Lower lobe of right lung (tissue), 2 donors: ENCODE data around the gene CDCA5. TPM values are rescaled to one million over a fixed set of nuclear protein-coding genes. Genes with fewer than 3 reads are reported as not detected.

Source experiments
- ATAC-seq, 2 donors: fragments of 200-7000 bp; cut with Tn5 transposase; one replicate each; pipeline ENCODE4 v1.9.1; 2020 to 2022; ENCODE audit warnings: mild to moderate bottlenecking in 2 of 2, moderate library complexity in 2 of 2
- DNase-seq: peaks from one replicate; pipeline ENCODE4 v3.0.0-alpha.2; 2020
- H3K27ac ChIP-seq: fragments of 200-600 bp; one replicate; pipeline ENCODE4 v1.8.0; 2022
- H3K27me3 ChIP-seq: fragments of 200-600 bp; one replicate; pipeline ENCODE4 v1.8.0; 2022; ENCODE audit warnings: low read depth
- H3K36me3 ChIP-seq: fragments of 200-600 bp; one replicate; pipeline ENCODE4 v1.8.0; 2022; ENCODE audit warnings: mild to moderate bottlenecking
- H3K4me1 ChIP-seq: fragments of 200-600 bp; one replicate; pipeline ENCODE4 v1.8.0; 2022
- H3K4me3 ChIP-seq: fragments of 200-600 bp; one replicate; pipeline ENCODE4 v1.8.0; 2022; ENCODE audit warnings: mild to moderate bottlenecking
- H3K9me3 ChIP-seq: fragments of 200-600 bp; one replicate; pipeline ENCODE4 v1.8.0; 2022
- intact Hi-C: fragments of 100-400 bp; cut with DNase I; formaldehyde crosslinking; loops from one replicate; pipeline ENCODE4 v1.11.0; 2022
- total RNA-seq: library from RNA; stranded (reverse); fragmentation: NEBNext Ultra II Directional; extraction: Animal tissue kit (Norgen Biotek cat#: 25700); gene quantifications from one replicate; pipeline ENCODE4 v1.2.1, GENCODE V29; 2021
- TF ChIP-seq, protein P1 (sequence below): fragments of 200-600 bp; IDR thresholded peaks from one replicate; pipeline ENCODE4 v1.8.0; 2022; ENCODE audit warnings: antibody characterized with exemption, mild to moderate bottlenecking
- donor health status: DM: no; HTN: yes; CAD: no; lungs with severe emphysema.

CDCA5 gene
- total RNA-seq, 1 donor from 2014 or later: 2.8 TPM

DNA sequence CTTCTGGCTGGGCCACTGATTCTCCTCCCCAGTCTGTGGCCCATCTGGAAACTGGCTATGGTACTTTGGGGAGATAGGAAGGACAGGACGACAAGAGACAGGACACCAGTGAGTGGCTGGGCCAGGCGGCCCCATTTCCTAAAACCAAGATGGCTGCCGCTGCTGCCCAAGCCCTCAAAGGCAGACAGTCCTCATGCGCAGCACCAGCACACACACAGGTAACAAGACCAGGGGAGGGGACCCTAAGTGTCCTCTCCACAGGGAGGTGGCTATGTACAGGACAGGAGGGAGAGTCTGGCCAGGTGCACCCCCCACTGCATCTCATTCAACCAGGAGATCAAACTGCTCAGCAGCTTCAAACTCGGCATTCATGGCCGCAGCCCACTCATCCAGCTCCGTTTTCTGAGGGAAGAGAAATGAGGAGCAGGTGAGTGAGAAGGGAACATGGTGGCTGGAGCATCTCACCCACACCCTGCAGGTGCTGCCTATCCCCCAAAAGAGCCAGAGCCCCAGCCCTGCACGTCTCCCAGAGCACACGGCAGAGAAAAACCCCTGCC, 5.0 kb downstream of the CDCA5 start:
- no peaks in the 10 kb centered on the region for H3K36me3 ChIP-seq
- H3K27me3 ChIP-seq: no peaks in the 10 kb centered on the region
- no peak for ATAC-seq
- H3K27ac ChIP-seq: no peak overlapping the region
- no peak overlapping the region for H3K4me3 ChIP-seq
- intact Hi-C loops: no loop called here
- H3K9me3 ChIP-seq: no peaks in the 10 kb centered on the region
- no peak for DNase-seq
- TF ChIP-seq, protein P1, sequence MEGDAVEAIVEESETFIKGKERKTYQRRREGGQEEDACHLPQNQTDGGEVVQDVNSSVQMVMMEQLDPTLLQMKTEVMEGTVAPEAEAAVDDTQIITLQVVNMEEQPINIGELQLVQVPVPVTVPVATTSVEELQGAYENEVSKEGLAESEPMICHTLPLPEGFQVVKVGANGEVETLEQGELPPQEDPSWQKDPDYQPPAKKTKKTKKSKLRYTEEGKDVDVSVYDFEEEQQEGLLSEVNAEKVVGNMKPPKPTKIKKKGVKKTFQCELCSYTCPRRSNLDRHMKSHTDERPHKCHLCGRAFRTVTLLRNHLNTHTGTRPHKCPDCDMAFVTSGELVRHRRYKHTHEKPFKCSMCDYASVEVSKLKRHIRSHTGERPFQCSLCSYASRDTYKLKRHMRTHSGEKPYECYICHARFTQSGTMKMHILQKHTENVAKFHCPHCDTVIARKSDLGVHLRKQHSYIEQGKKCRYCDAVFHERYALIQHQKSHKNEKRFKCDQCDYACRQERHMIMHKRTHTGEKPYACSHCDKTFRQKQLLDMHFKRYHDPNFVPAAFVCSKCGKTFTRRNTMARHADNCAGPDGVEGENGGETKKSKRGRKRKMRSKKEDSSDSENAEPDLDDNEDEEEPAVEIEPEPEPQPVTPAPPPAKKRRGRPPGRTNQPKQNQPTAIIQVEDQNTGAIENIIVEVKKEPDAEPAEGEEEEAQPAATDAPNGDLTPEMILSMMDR: no peak
- H3K4me1 ChIP-seq: peaks cover 5% of the 10 kb centered on the region

DNA sequence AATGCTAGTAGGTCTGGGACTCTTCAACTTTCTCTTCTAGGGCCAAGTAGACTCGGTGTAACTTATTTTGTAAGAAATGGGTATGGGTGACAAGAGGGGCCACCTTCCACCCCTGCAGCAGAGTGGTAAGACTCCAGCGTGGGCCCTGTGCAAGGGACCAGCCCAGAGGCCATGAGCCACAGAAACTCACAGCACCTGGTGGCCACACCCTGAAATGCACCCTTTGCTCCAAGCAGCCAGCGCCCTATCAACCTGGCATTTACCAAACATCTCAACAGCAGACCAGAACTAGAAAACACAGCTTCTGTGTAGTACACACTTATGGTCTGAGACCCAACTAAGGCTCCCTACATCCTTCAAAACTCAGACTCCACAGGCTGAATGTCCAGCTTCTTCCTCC, 5.7 kb downstream of the CDCA5 start:
- ATAC-seq (peak; percentile 83 to 88), DNase-seq (peak; percentile 74)
- Histone ChIP-seq H3K9me3 (no peaks in the 10 kb centered on the region), H3K36me3 (no peaks in the 10 kb centered on the region), H3K27me3 (no peaks in the 10 kb centered on the region), H3K4me3 (no peak overlapping the region), H3K27ac (no peak overlapping the region), H3K4me1 (no peaks in the 10 kb centered on the region)
- intact Hi-C loops: no loop called here
- TF ChIP-seq, protein P1: peak; percentile 59

GRCh38 chr11:65077451-65077850, 6.4 kb downstream of the CDCA5 start:
- Histone ChIP-seq H3K36me3 (no peaks in the 10 kb centered on the region), H3K4me1 (no peaks in the 10 kb centered on the region), H3K9me3 (no peaks in the 10 kb centered on the region), H3K4me3 (no peak overlapping the region), H3K27ac (no peak overlapping the region), H3K27me3 (no peaks in the 10 kb centered on the region)
- DNase-seq (no peak), ATAC-seq (no peak)
- TF ChIP-seq, protein P1: no peak
- intact Hi-C loops: no loop called here

- no peaks in the 10 kb centered on the region for H3K27me3 ChIP-seq
- TF ChIP-seq, protein P1: no peak
- no peaks in the 10 kb centered on the region for H3K36me3 ChIP-seq
- no peaks in the 10 kb centered on the region for H3K9me3 ChIP-seq
- intact Hi-C loops: no loop called here
- no peak overlapping the region for H3K27ac ChIP-seq
- DNase-seq (no peak), ATAC-seq (no peak)
- no peaks in the 10 kb centered on the region for H3K4me1 ChIP-seq
- no peak overlapping the region for H3K4me3 ChIP-seq
Measured at GRCh38 chr11:65072631-65072966, 11.2 kb downstream of the CDCA5 start.

DNA sequence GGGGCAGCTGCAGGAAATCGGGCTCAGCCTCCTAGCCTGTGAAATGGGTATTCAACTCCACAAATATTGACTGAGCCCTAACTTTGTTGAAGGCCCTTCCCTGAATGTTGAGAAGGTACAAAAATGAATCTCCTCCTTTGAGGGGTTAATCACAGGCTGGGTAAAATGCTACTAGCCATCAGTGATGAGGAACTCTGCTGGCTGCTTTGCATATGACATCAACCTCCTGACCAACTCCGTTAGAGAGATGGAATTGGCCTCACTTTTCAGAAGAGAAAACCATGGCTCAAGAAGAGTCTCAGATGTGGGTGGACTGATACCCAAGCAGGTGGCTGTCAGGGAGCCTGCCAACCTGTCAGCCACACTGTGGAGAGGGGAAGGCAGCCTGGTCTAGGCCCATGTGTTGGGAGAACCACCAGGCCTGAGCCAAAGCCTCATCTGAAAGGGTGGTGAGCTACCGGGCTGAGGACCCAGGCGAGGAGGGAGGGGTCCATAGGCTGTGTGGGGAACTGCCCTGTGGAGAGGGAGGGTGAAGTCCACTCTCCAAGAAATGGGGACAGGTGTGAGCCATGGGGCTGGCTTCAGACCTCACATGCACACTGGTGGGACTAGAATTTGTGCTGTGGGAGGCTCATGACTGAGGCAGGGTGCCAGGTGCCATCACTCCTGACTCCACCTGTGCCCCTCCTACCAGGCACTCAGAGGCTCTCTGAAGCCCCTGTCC, 11.8 kb downstream of the CDCA5 start:
- ATAC-seq: no peak
- TF ChIP-seq, protein P1: no peak
- Histone ChIP-seq H3K27ac (no peak overlapping the region), H3K36me3 (no peaks in the 10 kb centered on the region), H3K27me3 (no peaks in the 10 kb centered on the region), H3K9me3 (no peaks in the 10 kb centered on the region), H3K4me1 (no peaks in the 10 kb centered on the region), H3K4me3 (no peak overlapping the region)
- no peak for DNase-seq
- intact Hi-C loops: no loop called here
